Measurements from ENCODE around the gene VIT.
"Not testable (repeated sequence)": the region's sequence is repeated elsewhere in the genome, so short reads cannot be mapped to it uniquely, and the experiment has no call there.

The VIT gene

DNA sequence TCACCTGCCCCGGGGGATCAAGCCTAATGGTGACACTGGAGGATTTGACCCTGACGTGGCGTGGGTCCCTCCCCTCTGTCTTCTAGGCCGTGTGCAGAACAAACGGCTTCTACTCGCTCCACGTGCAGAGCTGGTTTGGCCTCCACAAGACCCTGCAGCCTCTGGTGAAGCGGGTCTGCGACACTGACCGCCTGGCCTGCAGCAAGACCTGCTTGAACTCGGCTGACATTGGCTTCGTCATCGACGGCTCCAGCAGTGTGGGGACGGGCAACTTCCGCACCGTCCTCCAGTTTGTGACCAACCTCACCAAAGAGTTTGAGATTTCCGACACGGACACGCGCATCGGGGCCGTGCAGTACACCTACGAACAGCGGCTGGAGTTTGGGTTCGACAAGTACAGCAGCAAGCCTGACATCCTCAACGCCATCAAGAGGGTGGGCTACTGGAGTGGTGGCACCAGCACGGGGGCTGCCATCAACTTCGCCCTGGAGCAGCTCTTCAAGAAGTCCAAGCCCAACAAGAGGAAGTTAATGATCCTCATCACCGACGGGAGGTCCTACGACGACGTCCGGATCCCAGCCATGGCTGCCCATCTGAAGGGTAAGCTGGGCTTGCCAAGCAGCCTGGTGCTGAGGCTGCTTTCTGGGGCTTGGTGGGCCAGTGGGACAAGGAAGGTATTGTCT lies 112.0 kb downstream of the VIT start:
- no peak for DNase-seq (ENCODE audit: low spot score)

DNA sequence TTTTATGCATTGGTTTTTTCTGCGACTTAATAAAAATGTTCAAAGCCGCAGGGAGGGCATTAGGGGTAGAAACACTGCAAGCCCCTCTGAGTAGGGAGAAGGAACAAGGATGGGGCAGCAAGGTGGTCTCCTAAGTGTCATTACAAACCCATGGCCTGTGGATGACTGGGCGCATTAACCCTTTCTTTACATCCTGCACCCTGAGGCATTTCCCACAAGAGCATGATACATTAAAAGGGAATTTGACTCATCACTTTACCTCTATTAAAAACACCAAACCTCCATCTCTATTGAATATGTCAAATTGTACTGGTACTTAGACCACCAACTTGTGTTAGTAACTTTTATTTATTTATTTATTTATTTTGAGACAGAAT lies 112.5 kb downstream of the VIT start:
- no peak for DNase-seq (ENCODE audit: low spot score)

- DNase-seq (ENCODE audit: low spot score), result no peak
These were observed 114.6 kb downstream of the VIT start for GRCh38 chr2:36811071-36811470.

- no peak for DNase-seq (ENCODE audit: low spot score)
These were observed 115.7 kb downstream of the VIT start for GRCh38 chr2:36812196-36812595.

- no peak for DNase-seq (ENCODE audit: low spot score)
These were observed 122.0 kb downstream of the VIT start for GRCh38 chr2:36818542-36818941.

- no peak for DNase-seq (ENCODE audit: low spot score)
These were observed 122.7 kb downstream of the VIT start for GRCh38 chr2:36819095-36819711.

- no peak for DNase-seq (ENCODE audit: low spot score)
These were observed 124.6 kb downstream of the VIT start for GRCh38 chr2:36820942-36821605.

DNA sequence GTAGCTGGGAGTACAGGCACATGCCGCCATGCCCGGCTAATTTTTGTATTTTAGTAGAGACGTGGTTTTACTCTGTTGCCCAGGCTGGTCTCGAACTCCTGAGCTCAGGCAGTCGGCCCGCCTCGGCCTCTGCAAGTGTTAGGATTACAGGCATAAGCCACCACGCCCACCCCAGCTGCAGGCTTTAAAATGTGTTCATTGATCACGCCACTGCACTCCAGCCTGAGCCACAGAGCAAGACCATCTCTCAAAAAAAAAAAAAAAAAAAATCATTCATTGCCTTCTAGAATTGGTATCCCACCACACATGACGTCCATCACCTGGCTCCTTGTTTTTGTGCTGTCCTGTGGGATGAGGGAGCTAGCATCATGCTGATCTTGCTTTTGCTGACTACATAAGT lies 127.4 kb downstream of the VIT start:
- DNase-seq (ENCODE audit: low spot score), result no peak

GRCh38 chr2:36824273-36824672 lies 127.8 kb downstream of the VIT start:
- no peak for DNase-seq (ENCODE audit: low spot score)

GRCh38 chr2:36824683-36825082 lies 128.2 kb downstream of the VIT start:
- not testable (repeated sequence) for DNase-seq (ENCODE audit: low spot score)

GRCh38 chr2:36831185-36831584 lies 134.7 kb downstream of the VIT start:
- DNase-seq (ENCODE audit: low spot score), result no peak

DNA sequence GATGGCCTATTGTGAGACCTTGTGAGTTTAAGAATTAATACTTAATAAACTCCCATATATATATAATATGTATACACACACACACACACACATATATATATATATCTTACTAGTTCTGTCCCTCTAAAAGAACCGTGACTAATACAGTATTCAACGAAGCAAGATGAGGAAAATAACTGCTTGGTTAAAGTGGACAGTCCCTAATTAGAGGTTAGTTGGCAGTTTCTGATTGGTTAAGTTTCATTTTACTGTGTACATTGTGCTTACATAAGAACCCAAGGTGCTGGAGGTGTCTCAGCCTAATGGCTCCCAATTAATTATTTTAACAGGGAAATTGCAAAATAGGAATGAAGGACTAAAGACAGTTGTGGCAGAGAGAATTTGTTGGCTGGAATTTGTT lies 137.7 kb downstream of the VIT start:
- no peak for DNase-seq (ENCODE audit: low spot score)

DNA sequence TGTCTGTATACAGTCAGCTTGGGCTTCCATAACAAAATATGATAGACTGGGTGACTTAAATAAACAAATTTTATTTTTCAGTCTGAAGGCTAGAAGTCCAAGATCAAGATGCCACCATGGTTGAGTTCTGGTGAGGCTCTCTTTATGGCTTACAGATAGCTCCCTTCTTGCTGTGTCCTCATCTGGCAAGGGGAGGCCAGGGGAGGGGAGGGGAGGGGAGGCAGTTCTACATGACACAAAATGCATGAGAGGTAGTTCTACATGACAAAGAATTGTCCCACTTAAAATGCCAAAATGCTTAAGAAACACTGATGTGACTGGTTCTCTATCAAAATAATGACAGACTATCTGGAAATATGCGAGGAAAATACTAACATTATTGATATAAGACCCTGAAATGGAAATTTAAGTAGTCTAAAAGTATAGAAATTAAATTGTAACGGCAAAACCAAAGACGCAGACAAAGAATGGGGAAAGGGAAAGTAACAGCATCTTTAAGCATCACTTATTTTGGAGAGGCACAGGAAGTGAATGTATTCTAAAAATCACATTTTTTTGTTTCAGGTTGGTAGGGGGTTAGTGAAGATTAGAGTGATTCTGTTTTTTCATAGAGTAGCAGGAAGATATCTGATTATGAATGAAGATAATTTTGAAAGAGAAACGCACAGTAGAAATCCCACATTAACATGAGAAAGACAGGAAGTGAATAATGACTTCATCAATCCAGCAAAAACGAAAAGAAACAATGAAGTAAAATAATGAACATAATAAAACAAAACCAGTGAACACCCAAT lies 138.4 kb downstream of the VIT start:
- peak; percentile 2 for DNase-seq (ENCODE audit: low spot score)

- DNase-seq (ENCODE audit: low spot score), result no peak
These were observed 143.6 kb downstream of the VIT start for GRCh38 chr2:36839976-36840617.

- no peak for DNase-seq (ENCODE audit: low spot score)
These were observed 147.3 kb downstream of the VIT start for GRCh38 chr2:36843838-36844237.

- DNase-seq (ENCODE audit: low spot score), result no peak
These were observed 152.8 kb downstream of the VIT start for GRCh38 chr2:36849265-36849664.

GRCh38 chr2:36854241-36854640 lies 157.7 kb downstream of the VIT start:
- no peak for DNase-seq (ENCODE audit: low spot score)

GRCh38 chr2:36855429-36855828 lies 158.9 kb downstream of the VIT start:
- no peak for DNase-seq (ENCODE audit: low spot score)

GRCh38 chr2:36857713-36858112 lies 161.2 kb downstream of the VIT start:
- DNase-seq (ENCODE audit: low spot score), result no peak

- DNase-seq (ENCODE audit: low spot score), result no peak
These were observed 162.3 kb downstream of the VIT start for GRCh38 chr2:36858551-36859365.

DNA sequence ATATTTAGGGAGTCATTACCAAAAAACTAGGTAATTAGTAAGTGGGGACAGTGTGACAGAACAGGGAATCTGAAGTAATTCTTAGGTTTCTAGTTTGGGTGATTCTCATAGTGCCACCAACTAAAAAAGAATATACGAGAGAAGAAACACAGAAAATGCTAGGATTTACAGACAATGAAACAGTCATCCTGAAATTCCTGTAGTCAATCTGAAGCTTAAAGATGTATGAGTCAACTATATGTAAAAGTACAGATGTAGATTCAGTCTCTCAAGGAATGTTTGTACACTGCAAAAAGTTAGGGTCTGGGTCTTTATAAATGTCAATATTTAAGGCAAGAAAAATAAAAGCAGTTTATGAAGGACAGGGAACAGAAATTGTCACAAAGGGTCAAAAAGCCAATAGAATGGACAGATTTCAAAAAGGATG lies 162.9 kb downstream of the VIT start:
- no peak for DNase-seq (ENCODE audit: low spot score)
